Nephron (organoid): ENCODE measurements around the gene CACNA1H.
A peak's percentile ranks its signal among the peaks of the same experiment; 100 is the strongest.

Experiments used
- H3K27ac Mint-ChIP-seq, 3 experiments: 2 replicates each; pipeline ENCODE4 v1.8.0; 2020; ENCODE audit warnings: mixed read lengths in 3 of 3, mild to moderate bottlenecking in 2 of 3, moderate library complexity in 1 of 3
- H3K27me3 Mint-ChIP-seq: 2 replicates; pipeline ENCODE4 v1.8.0; 2021; ENCODE audit warnings: low read depth, mild to moderate bottlenecking, moderate library complexity, mixed read lengths
- H3K36me3 Mint-ChIP-seq: 2 replicates; pipeline ENCODE4 v1.8.0; 2020; ENCODE audit warnings: low read depth, mixed read lengths
- H3K4me1 Mint-ChIP-seq: 2 replicates; pipeline ENCODE4 v1.8.0; 2020; ENCODE audit warnings: mixed read lengths
- H3K4me3 Mint-ChIP-seq, 3 experiments: 2 replicates each; pipeline ENCODE4 v1.8.0; 2020; ENCODE audit warnings: mild to moderate bottlenecking in 3 of 3, mixed read lengths in 3 of 3, moderate library complexity in 2 of 3
- H3K9me3 Mint-ChIP-seq: 2 replicates; pipeline ENCODE4 v1.8.0; 2020; ENCODE audit warnings: mixed read lengths
- CTCF ChIP-seq, 3 experiments: fragments of 200-600 bp; sonication (generic); IDR thresholded peaks; one replicate each; pipeline ENCODE4 v1.5.0; 2021; ENCODE audit warnings: antibody characterized with exemption in 3 of 3; ENCODE audit not compliant: unreplicated experiment in 3 of 3

The CACNA1H gene

GRCh38 chr16:1108299-1109252, 44.3 kb upstream of the CACNA1H start:
- H3K9me3 Mint-ChIP-seq: no peaks in the 10 kb centered on the region

DNA sequence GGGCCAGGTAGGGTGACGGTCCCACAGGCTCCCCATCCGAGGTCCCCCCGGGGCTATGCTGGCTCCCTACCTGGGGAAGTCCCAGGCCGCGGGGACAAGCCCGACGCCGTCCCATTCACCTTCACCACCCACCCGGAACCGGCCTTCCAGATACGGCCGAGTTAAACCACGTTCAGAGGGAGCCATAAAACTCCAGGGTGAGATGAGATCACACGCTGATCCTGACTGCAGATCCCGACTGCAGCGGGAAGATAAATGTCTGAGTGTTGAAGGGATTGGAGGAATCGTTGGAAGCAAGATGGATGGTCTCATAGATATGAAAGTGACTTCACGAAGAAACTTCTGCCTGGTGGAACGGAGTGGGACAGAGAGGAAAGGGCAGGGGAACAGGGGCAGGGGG, 43.3 kb upstream of the CACNA1H start:
- no peak overlapping the region for H3K4me3 Mint-ChIP-seq
- no peaks in the 10 kb centered on the region for H3K9me3 Mint-ChIP-seq
- no peaks in the 10 kb centered on the region for H3K36me3 Mint-ChIP-seq
- H3K27me3 Mint-ChIP-seq: peaks cover 29% of the 10 kb centered on the region
- H3K27ac Mint-ChIP-seq: peak overlapping the region in 2 of 3 experiments; percentile 2 to 11
- no peak for TF ChIP-seq CTCF (IDR thresholded peaks at IDR 0.05; ENCODE audit: unreplicated experiment in 3 of 3)
- no peaks in the 10 kb centered on the region for H3K4me1 Mint-ChIP-seq

More at GRCh38 chr16:1108299-1109252, 44.3 kb upstream of the CACNA1H start:
- Mint-ChIP-seq H3K4me3 (no peak overlapping the region), H3K27ac (no peak overlapping the region), H3K27me3 (peaks cover 29% of the 10 kb centered on the region), H3K36me3 (no peaks in the 10 kb centered on the region), H3K4me1 (no peaks in the 10 kb centered on the region)
- no peak for TF ChIP-seq CTCF (IDR thresholded peaks at IDR 0.05; ENCODE audit: unreplicated experiment in 3 of 3)

DNA sequence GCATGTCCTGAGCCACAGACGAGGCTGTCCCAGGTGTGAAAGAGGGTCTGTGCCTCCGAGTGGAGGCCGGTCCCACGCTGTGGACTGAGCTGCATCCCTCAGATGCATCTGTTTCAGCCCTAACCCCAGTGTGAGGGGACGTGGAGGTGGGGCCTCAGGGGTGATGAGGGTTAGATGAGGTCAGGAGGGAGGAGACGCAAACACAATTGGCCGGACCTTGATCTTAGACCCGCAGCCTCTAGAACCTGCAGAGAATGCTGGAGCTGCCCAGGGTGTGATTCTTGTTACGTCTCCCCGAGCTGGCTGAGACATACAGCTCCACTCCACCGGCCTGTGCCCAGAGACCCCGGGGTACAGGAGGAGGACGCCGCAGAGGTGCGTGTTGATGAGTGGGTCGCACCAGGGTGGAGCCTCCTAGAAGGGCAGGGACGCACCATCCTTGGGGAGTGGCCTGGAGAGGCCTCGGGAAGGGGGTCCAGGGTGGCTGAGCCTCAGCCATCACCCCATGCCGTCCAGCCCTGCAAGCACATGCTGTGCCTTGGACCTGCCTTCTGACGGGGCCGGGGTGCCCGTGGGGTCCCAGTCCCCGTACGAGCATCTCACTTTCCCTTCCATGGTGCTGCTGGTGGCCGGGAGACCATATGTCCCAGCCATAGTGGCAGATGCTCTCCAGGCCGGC, 40.3 kb upstream of the CACNA1H start:
- Mint-ChIP-seq H3K4me1 (no peaks in the 10 kb centered on the region), H3K9me3 (no peaks in the 10 kb centered on the region), H3K27me3 (peaks cover 23% of the 10 kb centered on the region), H3K36me3 (no peaks in the 10 kb centered on the region), H3K27ac (no peak overlapping the region), H3K4me3 (no peak overlapping the region)
- no peak for TF ChIP-seq CTCF (IDR thresholded peaks at IDR 0.05; ENCODE audit: unreplicated experiment in 3 of 3)

- no peak for TF ChIP-seq CTCF (IDR thresholded peaks at IDR 0.05; ENCODE audit: unreplicated experiment in 3 of 3)
- Mint-ChIP-seq H3K27ac (no peak overlapping the region), H3K9me3 (no peaks in the 10 kb centered on the region), H3K36me3 (no peaks in the 10 kb centered on the region), H3K4me3 (no peak overlapping the region), H3K27me3 (peaks cover 23% of the 10 kb centered on the region), H3K4me1 (no peaks in the 10 kb centered on the region)
Observed at GRCh38 chr16:1113489-1113888, 39.4 kb upstream of the CACNA1H start.

DNA sequence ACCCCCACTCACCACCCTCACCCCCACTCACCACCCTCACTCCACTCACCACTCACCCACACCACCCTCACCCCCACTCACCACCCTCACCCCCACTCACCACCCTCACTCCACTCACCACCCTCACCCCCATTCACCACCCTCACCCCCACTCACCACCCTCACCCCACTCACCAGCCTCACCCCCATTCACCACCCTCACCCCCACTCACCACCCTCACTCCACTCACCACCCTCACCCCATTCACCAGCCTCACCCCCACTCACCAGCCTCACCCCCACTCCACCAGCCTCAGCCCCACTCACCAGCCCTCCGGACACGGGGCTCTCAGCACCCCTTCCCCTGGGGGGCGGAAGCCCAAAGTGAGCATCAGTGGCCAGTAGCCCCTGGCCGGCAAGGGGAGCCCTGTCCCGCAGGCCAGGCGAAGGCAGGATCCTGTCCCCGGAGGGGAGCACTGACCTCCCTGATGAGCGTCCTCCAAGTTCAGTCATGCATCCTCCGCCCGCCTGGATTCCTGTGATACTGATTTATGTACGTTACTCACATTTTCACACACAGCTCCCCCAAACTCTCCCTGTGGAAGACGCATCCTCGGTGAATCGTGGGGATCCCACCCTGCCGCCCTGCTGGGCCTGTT, 38.9 kb upstream of the CACNA1H start:
- no peak overlapping the region for H3K27ac Mint-ChIP-seq
- peaks cover 19% of the 10 kb centered on the region for H3K27me3 Mint-ChIP-seq
- H3K36me3 Mint-ChIP-seq: no peaks in the 10 kb centered on the region
- H3K4me3 Mint-ChIP-seq: no peak overlapping the region
- H3K9me3 Mint-ChIP-seq: no peaks in the 10 kb centered on the region
- H3K4me1 Mint-ChIP-seq: no peaks in the 10 kb centered on the region
- no peak for TF ChIP-seq CTCF (IDR thresholded peaks at IDR 0.05; ENCODE audit: unreplicated experiment in 3 of 3)
